Stomach (tissue), 4 donors: ENCODE measurements around the gene RASIP1.

Source experiments
- EP300 ChIP-seq: sonication (generic); formaldehyde crosslinking; IDR thresholded peaks from one replicate; pipeline ENCODE4 v1.6.1; 2017; ENCODE audit warnings: antibody characterized with exemption
- POLR2A ChIP-seq, 4 donors: fragments of 450-650 bp; IDR thresholded peaks; one replicate each; pipeline ENCODE4 v1.6.1; 2016; ENCODE audit warnings: antibody characterized with exemption in 4 of 4, control low read depth in 2 of 4, mild to moderate bottlenecking in 1 of 4, moderate library complexity in 1 of 4
- POLR2AphosphoS5 ChIP-seq, 3 donors: sonication (generic); formaldehyde crosslinking; IDR thresholded peaks; one replicate each; pipeline ENCODE4 v1.6.1; 2016; ENCODE audit warnings: antibody characterized with exemption in 3 of 3
- TF ChIP-seq, protein P1 (sequence below), 7 experiments: fragments of 450-650 bp in 4 of 7; fragments of 200-600 bp in 3 of 7; sonication (generic) in 3 of 7; IDR thresholded peaks; one replicate each; pipeline ENCODE4 v1.5.1; 2016 to 2019; ENCODE audit warnings: antibody characterized with exemption in 7 of 7, control low read depth in 2 of 7, mild to moderate bottlenecking in 1 of 7

DNA sequence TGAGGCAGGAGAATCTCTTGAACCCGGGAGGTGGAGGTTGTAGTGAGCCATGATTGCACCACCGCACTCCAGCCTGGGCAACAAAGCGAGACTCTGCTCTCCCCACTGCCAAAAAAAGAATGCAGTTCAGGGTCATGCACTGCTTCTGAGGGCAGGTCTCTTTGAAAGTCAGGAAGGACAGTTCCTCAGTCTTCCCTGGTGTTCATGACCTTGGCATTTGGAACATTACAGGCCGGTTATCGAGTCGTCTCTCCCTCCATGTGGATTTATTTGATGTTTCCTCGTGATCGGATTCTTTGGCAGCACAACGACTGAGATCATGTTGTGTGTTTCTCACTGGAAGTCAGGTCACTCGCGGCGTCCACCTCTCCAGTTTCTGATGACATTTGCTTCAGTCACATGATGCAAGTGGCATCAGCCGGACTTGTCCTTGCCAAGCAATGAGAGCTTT lies 32.1 kb upstream of the RASIP1 start:
- TF ChIP-seq, protein P1, sequence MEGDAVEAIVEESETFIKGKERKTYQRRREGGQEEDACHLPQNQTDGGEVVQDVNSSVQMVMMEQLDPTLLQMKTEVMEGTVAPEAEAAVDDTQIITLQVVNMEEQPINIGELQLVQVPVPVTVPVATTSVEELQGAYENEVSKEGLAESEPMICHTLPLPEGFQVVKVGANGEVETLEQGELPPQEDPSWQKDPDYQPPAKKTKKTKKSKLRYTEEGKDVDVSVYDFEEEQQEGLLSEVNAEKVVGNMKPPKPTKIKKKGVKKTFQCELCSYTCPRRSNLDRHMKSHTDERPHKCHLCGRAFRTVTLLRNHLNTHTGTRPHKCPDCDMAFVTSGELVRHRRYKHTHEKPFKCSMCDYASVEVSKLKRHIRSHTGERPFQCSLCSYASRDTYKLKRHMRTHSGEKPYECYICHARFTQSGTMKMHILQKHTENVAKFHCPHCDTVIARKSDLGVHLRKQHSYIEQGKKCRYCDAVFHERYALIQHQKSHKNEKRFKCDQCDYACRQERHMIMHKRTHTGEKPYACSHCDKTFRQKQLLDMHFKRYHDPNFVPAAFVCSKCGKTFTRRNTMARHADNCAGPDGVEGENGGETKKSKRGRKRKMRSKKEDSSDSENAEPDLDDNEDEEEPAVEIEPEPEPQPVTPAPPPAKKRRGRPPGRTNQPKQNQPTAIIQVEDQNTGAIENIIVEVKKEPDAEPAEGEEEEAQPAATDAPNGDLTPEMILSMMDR (IDR thresholded peaks at IDR 0.05): no peak
- TF ChIP-seq POLR2A (IDR thresholded peaks at IDR 0.05): no peak
- no peak for TF ChIP-seq EP300
- peak in 1 of 3 donors; percentile 72 for TF ChIP-seq POLR2AphosphoS5 (IDR thresholded peaks at IDR 0.05)
